ENCODE results near the gene ZNF580.

ZNF580 gene

GRCh38 chr19:55681131-55682092 lies 40.6 kb downstream of the ZNF580 start:
- FAIRE-seq (no peak), DNase-seq (ENCODE audit: insufficient read length, low spot score) (no peak)
- TF ChIP-seq POLR2A (IDR thresholded peaks at IDR 0.05; ENCODE audit: low read depth, low read length), result no peak

GRCh38 chr19:55683449-55684261 lies 42.9 kb downstream of the ZNF580 start:
- DNase-seq (ENCODE audit: insufficient read length, low spot score) (no peak), FAIRE-seq (no peak)
- TF ChIP-seq POLR2A (IDR thresholded peaks at IDR 0.05; ENCODE audit: low read depth, low read length), result no peak

GRCh38 chr19:55684946-55685681 lies 44.3 kb downstream of the ZNF580 start:
- FAIRE-seq, result no peak

GRCh38 chr19:55685776-55686175 lies 45.0 kb downstream of the ZNF580 start:
- DNase-seq (ENCODE audit: insufficient read length, low spot score), result no peak
- no peak for TF ChIP-seq POLR2A (IDR thresholded peaks at IDR 0.05; ENCODE audit: low read depth, low read length)
- FAIRE-seq, result no peak

More at GRCh38 chr19:55684946-55685681, 44.3 kb downstream of the ZNF580 start:
- no peak for DNase-seq (ENCODE audit: insufficient read length, low spot score)
- no peak for TF ChIP-seq POLR2A (IDR thresholded peaks at IDR 0.05; ENCODE audit: low read depth, low read length)

GRCh38 chr19:55686311-55687050 lies 45.7 kb downstream of the ZNF580 start:
- FAIRE-seq (no peak), DNase-seq (ENCODE audit: insufficient read length, low spot score) (no peak)
- no peak for TF ChIP-seq POLR2A (IDR thresholded peaks at IDR 0.05; ENCODE audit: low read depth, low read length)

GRCh38 chr19:55687281-55688201 lies 46.7 kb downstream of the ZNF580 start:
- FAIRE-seq (no peak), DNase-seq (ENCODE audit: insufficient read length, low spot score) (no peak)
- TF ChIP-seq POLR2A (IDR thresholded peaks at IDR 0.05; ENCODE audit: low read depth, low read length), result no peak

GRCh38 chr19:55688422-55689218 lies 47.8 kb downstream of the ZNF580 start:
- TF ChIP-seq POLR2A (IDR thresholded peaks at IDR 0.05; ENCODE audit: low read depth, low read length), result no peak
- DNase-seq (ENCODE audit: insufficient read length, low spot score) (no peak), FAIRE-seq (no peak)

- DNase-seq (ENCODE audit: insufficient read length, low spot score) (no peak), FAIRE-seq (no peak)
- TF ChIP-seq POLR2A (IDR thresholded peaks at IDR 0.05; ENCODE audit: low read depth, low read length), result no peak
Observed at GRCh38 chr19:55689411-55690108, 48.8 kb downstream of the ZNF580 start.

- TF ChIP-seq POLR2A (IDR thresholded peaks at IDR 0.05; ENCODE audit: low read depth, low read length), result no peak
- DNase-seq (ENCODE audit: insufficient read length, low spot score), result no peak
- FAIRE-seq, result no peak
Observed at GRCh38 chr19:55690109-55690768, 49.4 kb downstream of the ZNF580 start.

- no peak for FAIRE-seq
Observed at GRCh38 chr19:55690769-55691545, 50.2 kb downstream of the ZNF580 start.

More at GRCh38 chr19:55690769-55691545, 50.2 kb downstream of the ZNF580 start:
- no peak for TF ChIP-seq POLR2A (IDR thresholded peaks at IDR 0.05; ENCODE audit: low read depth, low read length)
- DNase-seq (ENCODE audit: insufficient read length, low spot score), result no peak

Data from H54 (cell line).